Cerebellar nuclear complex (tissue), 1 donor: ENCODE results near the gene GNB4.

ENCODE experiments used
- DNase-seq, 2 experiments: peaks; one replicate each; lab custom pipeline; 2025; lab: John Stamatoyannopoulos, UW

The GNB4 gene

DNA sequence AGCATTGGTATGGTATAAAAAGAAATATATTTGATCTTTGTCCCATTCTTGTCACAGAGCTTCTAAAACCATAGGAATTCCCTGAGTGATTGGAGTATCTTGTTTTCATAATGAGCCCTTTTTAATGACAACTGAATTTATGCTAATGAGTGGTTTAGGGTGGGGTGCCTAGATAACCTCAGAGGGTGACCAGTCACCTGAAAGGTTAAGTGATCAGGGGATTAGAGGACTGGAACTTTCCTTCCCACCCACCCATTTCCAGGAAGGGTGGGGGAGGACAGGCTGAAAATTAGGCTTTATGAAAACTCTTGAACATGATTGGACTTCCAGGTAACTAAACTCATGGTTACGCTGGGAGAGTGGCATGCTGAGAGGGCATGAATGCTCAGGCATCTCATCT lies 95.3 kb downstream of the GNB4 start:
- no peak for DNase-seq

DNA sequence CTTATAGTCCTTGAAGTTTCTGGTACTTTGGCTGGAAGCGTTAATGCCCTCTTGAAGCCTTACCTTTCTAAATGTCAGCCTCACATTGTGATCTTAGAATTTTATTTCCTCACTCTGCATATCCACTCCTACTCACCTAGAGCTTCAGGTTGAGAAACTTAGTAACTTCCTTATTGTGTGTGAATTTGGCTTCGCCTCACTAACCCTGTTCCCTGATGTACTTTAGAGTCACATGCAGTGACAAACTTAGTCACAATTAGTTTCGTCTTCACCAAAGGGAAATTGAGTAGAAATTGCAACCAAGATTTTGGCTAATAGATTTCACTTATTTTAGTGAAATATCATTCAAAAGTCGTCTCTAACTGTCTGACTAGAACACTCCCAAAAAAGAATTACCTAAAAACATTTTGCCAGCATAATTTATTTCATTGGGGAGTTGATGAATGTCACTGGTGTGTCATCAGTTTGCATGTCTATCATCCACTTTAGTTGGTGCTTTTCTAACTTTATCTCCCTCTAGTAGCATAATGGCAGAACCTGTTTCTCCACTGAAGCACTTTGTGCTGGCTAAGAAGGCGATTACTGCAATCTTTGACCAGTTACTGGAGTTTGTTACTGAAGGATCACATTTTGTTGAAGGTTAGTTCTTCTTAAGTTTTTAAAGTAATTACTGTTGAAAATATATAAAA lies 102.8 kb downstream of the GNB4 start:
- DNase-seq, result no peak

DNA sequence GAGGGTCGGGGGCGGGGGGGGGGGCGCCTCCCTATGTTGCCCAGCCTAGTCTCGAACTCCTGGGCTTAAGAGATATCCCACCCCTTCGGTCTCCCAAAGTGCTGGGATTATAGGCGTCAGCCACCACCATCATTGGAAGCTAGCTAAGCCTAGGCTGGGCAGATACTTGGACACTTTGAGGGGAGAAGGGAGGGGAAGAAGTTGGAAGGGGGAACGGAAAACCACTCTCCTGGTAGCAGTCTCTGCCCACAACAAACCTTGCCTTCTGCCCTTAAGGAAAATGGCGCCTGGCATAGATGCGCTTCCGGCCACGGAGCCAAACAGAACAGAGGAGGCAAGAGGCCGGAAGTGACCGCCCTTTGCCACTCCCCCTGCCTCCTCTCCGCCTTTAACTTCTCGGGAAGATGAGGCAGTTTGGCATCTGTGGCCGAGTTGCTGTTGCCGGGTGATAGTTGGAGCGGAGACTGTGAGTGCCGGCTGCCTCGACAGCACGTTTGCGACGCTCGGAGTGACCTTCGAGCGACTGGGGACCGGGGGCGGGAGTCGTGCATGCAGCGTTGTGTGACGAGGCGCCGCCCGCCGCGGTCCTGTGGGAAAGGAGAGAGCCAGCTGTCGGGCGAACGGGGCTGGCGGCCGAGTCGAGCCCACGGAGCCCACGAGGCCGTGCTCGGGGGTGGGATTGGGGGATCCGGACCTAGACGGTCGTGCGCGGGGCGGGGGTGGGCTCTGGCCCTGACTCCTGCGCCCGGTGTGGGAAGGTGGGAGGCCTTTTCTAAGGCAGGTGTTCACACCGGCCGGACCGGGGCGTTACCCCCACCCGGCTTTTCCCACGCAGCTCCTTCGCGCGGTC lies 103.7 kb downstream of the GNB4 start, which contains the start of gene MFN1:
TSS of gene MFN1 (plus strand) at position 365 of the 850 bp plus-strand sequence. CDS start 1,143 bp downstream, outside the sequence.
- DNase-seq, result peak; percentile 79 to 84
